DOHH2 (cell line): ENCODE data around the gene TSPAN14.

ENCODE experiments used
- EZH2phosphoT487 ChIP-seq: fragments of 200-600 bp; sonication (generic); IDR thresholded peaks from 2 replicates; pipeline ENCODE4 v1.6.1; 2017; ENCODE audit warnings: borderline replicate concordance, mild to moderate bottlenecking, antibody characterized with exemption, low read length, moderate library complexity, mixed read lengths
- TF ChIP-seq, protein P1 (sequence below): fragments of 200-600 bp; sonication (generic); IDR thresholded peaks from one replicate; pipeline ENCODE4 v1.5.1; 2014; ENCODE audit warnings: antibody characterized with exemption, mild to moderate bottlenecking, low read depth, low read length; ENCODE audit not compliant: poor library complexity, severe bottlenecking

DNA sequence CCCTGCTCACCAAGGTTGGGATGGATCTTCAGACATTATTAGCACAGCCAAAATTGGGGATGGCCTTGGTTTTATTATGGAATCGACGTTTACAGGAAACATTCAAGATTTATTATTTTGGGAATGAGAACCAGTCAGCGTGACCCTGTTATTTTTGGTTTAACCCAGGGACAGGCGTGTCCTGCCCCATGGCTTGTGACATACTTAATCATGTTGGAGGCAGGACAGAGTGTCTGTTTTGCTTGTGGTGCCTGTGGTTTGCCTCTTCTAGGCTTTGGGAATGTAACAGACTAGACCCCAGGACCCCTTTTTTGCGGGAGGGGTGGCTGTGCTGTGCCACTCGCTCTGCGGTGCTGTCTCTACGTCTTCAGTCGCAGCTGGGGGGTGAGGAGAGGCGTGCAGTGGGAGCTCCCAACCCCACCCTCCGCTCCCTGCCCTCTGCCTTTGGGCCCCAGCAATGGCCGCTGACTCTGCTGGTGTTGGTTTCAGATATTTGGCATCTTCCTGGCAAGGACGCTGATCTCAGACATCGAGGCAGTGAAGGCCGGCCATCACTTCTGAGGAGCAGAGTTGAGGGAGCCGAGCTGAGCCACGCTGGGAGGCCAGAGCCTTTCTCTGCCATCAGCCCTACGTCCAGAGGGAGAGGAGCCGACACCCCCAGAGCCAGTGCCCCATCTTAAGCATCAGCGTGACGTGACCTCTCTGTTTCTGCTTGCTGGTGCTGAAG, 63.5 kb downstream of the TSPAN14 start:
- TF ChIP-seq, protein P1, sequence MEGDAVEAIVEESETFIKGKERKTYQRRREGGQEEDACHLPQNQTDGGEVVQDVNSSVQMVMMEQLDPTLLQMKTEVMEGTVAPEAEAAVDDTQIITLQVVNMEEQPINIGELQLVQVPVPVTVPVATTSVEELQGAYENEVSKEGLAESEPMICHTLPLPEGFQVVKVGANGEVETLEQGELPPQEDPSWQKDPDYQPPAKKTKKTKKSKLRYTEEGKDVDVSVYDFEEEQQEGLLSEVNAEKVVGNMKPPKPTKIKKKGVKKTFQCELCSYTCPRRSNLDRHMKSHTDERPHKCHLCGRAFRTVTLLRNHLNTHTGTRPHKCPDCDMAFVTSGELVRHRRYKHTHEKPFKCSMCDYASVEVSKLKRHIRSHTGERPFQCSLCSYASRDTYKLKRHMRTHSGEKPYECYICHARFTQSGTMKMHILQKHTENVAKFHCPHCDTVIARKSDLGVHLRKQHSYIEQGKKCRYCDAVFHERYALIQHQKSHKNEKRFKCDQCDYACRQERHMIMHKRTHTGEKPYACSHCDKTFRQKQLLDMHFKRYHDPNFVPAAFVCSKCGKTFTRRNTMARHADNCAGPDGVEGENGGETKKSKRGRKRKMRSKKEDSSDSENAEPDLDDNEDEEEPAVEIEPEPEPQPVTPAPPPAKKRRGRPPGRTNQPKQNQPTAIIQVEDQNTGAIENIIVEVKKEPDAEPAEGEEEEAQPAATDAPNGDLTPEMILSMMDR, result no peak
- TF ChIP-seq EZH2phosphoT487, result no peak
